Colonic mucosa (tissue), 4 donors: Measurements from ENCODE around the gene TOP3B. TPM values are rescaled to one million over a fixed set of nuclear protein-coding genes. Genes with fewer than 3 reads are reported as not detected.

Experiments used
- DNase-seq: peaks from one replicate; pipeline ENCODE4 v3.0.0-alpha.2; 2020
- H3K27ac ChIP-seq: fragments of 200-600 bp; one replicate; pipeline ENCODE4 v1.8.0; 2021
- H3K27me3 ChIP-seq: fragments of 200-600 bp; one replicate; pipeline ENCODE4 v1.8.0; 2021
- H3K36me3 ChIP-seq: fragments of 200-600 bp; one replicate; pipeline ENCODE4 v1.8.0; 2021
- H3K4me1 ChIP-seq: fragments of 200-600 bp; one replicate; pipeline ENCODE4 v1.8.0; 2021; ENCODE audit warnings: mild to moderate bottlenecking
- H3K4me3 ChIP-seq: fragments of 200-600 bp; one replicate; pipeline ENCODE4 v1.8.0; 2021
- H3K9ac ChIP-seq, 2 donors: one replicate each; pipeline ENCODE4 v1.7.0; 2013; ENCODE audit warnings: control low read depth in 2 of 2, low read depth in 2 of 2, low read length in 2 of 2
- H3K9me3 ChIP-seq: fragments of 200-600 bp; one replicate; pipeline ENCODE4 v1.8.0; 2021
- CTCF ChIP-seq: fragments of 200-600 bp; IDR thresholded peaks from one replicate; pipeline ENCODE4 v1.8.0; 2022; ENCODE audit warnings: antibody characterized with exemption, mild to moderate bottlenecking
- intact Hi-C: fragments of 100-400 bp; cut with DNase I; formaldehyde crosslinking; loops from one replicate; pipeline ENCODE4 v1.14.1; 2022
- total RNA-seq, 2 donors: library from RNA; stranded (reverse); fragmentation: NEBNext Ultra II Directional in 1 of 2; extraction: Animal tissue kit (Norgen Biotek cat#: 25700) in 1 of 2; gene quantifications; one replicate each; pipeline ENCODE4 v1.2.1, GENCODE V29; 2021
- donor health status: healthy.
- donor health status: DM: no; HTN: no; CAD: no.
- donor health status: DM: no; HTN: no; CAD: no.

TOP3B gene
- total RNA-seq = 10 to 100 TPM; 20.1 to 37.4 TPM

- H3K27ac ChIP-seq = peak within 1 kb of the TSS; percentile 41
- peaks cover 8% of the 10 kb centered on the region for H3K4me1 ChIP-seq
- no peak for TF ChIP-seq CTCF
- peak; percentile 83 for DNase-seq
- H3K27me3 ChIP-seq = no peaks in the 10 kb centered on the region
- H3K9me3 ChIP-seq = no peaks in the 10 kb centered on the region
- H3K36me3 ChIP-seq = no peaks in the 10 kb centered on the region
- intact Hi-C loops = no loop called here
- H3K9ac ChIP-seq = peak within 1 kb of the TSS; percentile 94 to 95
- H3K4me3 ChIP-seq = peak within 1 kb of the TSS; percentile 99
Measured at GRCh38 chr22:21982338-21982965, at the start of gene TOP3B. TOP3B (minus strand) TSS chr22:21982787; CDS start chr22:21975709, 7,078 bp downstream.

GRCh38 chr22:22031183-22031945 lies 48.8 kb upstream of the TOP3B start:
- Histone ChIP-seq H3K9ac (no peak overlapping the region), H3K9me3 (no peaks in the 10 kb centered on the region), H3K4me3 (no peak overlapping the region), H3K36me3 (no peaks in the 10 kb centered on the region), H3K4me1 (no peaks in the 10 kb centered on the region), H3K27me3 (no peaks in the 10 kb centered on the region), H3K27ac (no peak overlapping the region)
- TF ChIP-seq CTCF = no peak
- DNase-seq = no peak
- intact Hi-C loops = no loop called here

GRCh38 chr22:22030493-22031182 lies 48.1 kb upstream of the TOP3B start:
- H3K4me3 ChIP-seq = no peak overlapping the region
- no peak for DNase-seq
- H3K4me1 ChIP-seq = no peaks in the 10 kb centered on the region
- H3K9me3 ChIP-seq = no peaks in the 10 kb centered on the region
- no peaks in the 10 kb centered on the region for H3K36me3 ChIP-seq
- intact Hi-C loops = no loop called here
- no peaks in the 10 kb centered on the region for H3K27me3 ChIP-seq
- TF ChIP-seq CTCF = no peak
- no peak overlapping the region for H3K27ac ChIP-seq
- no peak overlapping the region for H3K9ac ChIP-seq

GRCh38 chr22:22027955-22028354 lies 45.4 kb upstream of the TOP3B start:
- Histone ChIP-seq H3K9ac (no peak overlapping the region), H3K27me3 (no peaks in the 10 kb centered on the region), H3K36me3 (no peaks in the 10 kb centered on the region), H3K27ac (no peak overlapping the region), H3K4me1 (no peaks in the 10 kb centered on the region), H3K9me3 (no peaks in the 10 kb centered on the region), H3K4me3 (no peak overlapping the region)
- no peak for DNase-seq
- TF ChIP-seq CTCF = no peak
- intact Hi-C loops = no loop called here

- DNase-seq = no peak
Measured at GRCh38 chr22:22026157-22026831, 43.7 kb upstream of the TOP3B start.

More at GRCh38 chr22:22026157-22026831, 43.7 kb upstream of the TOP3B start:
- no peak overlapping the region for H3K9ac ChIP-seq
- no peak overlapping the region for H3K4me3 ChIP-seq
- H3K9me3 ChIP-seq = no peaks in the 10 kb centered on the region
- H3K27ac ChIP-seq = no peak overlapping the region
- H3K36me3 ChIP-seq = no peaks in the 10 kb centered on the region
- intact Hi-C loops = no loop called here
- no peak for TF ChIP-seq CTCF
- no peaks in the 10 kb centered on the region for H3K27me3 ChIP-seq
- no peaks in the 10 kb centered on the region for H3K4me1 ChIP-seq
